Nephron (organoid): ENCODE measurements around the gene PTN.

Experiments
- H3K27ac Mint-ChIP-seq, 3 experiments: 2 replicates each; pipeline ENCODE4 v1.8.0; 2020; ENCODE audit warnings: mixed read lengths in 3 of 3, mild to moderate bottlenecking in 2 of 3, moderate library complexity in 1 of 3
- H3K27me3 Mint-ChIP-seq: 2 replicates; pipeline ENCODE4 v1.8.0; 2021; ENCODE audit warnings: low read depth, mild to moderate bottlenecking, moderate library complexity, mixed read lengths
- H3K36me3 Mint-ChIP-seq: 2 replicates; pipeline ENCODE4 v1.8.0; 2020; ENCODE audit warnings: low read depth, mixed read lengths
- H3K4me1 Mint-ChIP-seq: 2 replicates; pipeline ENCODE4 v1.8.0; 2020; ENCODE audit warnings: mixed read lengths
- H3K4me3 Mint-ChIP-seq, 3 experiments: 2 replicates each; pipeline ENCODE4 v1.8.0; 2020; ENCODE audit warnings: mild to moderate bottlenecking in 3 of 3, mixed read lengths in 3 of 3, moderate library complexity in 2 of 3
- H3K9me3 Mint-ChIP-seq: 2 replicates; pipeline ENCODE4 v1.8.0; 2020; ENCODE audit warnings: mixed read lengths
- CTCF ChIP-seq, 3 experiments: fragments of 200-600 bp; sonication (generic); IDR thresholded peaks; one replicate each; pipeline ENCODE4 v1.5.0; 2021; ENCODE audit warnings: antibody characterized with exemption in 3 of 3; ENCODE audit not compliant: unreplicated experiment in 3 of 3

Gene PTN

GRCh38 chr7:137351941-137352340, 8.4 kb upstream of the PTN start:
- no peak for TF ChIP-seq CTCF (IDR thresholded peaks at IDR 0.05; ENCODE audit: unreplicated experiment in 3 of 3)
- no peaks in the 10 kb centered on the region for H3K27me3 Mint-ChIP-seq
- peaks cover 10% of the 10 kb centered on the region for H3K9me3 Mint-ChIP-seq
- H3K4me1 Mint-ChIP-seq, result peaks cover 29% of the 10 kb centered on the region
- no peaks in the 10 kb centered on the region for H3K36me3 Mint-ChIP-seq
- no peak overlapping the region for H3K4me3 Mint-ChIP-seq
- H3K27ac Mint-ChIP-seq, result peak overlapping the region in 1 of 3 experiments; percentile 3

- Mint-ChIP-seq H3K36me3 (no peaks in the 10 kb centered on the region), H3K9me3 (no peaks in the 10 kb centered on the region), H3K4me3 (no peak overlapping the region), H3K27ac (no peak overlapping the region), H3K4me1 (peaks cover 23% of the 10 kb centered on the region), H3K27me3 (peaks cover 22% of the 10 kb centered on the region)
- TF ChIP-seq CTCF (IDR thresholded peaks at IDR 0.05; ENCODE audit: unreplicated experiment in 3 of 3), result no peak
These were observed 2.4 kb upstream of the PTN start for GRCh38 chr7:137345799-137346449.

GRCh38 chr7:137342828-137343261, 688 bp downstream of the PTN start:
- Mint-ChIP-seq H3K4me1 (peaks cover 28% of the 10 kb centered on the region), H3K36me3 (peaks cover 11% of the 10 kb centered on the region), H3K9me3 (peaks cover 8% of the 10 kb centered on the region), H3K4me3 (peak overlapping the region; percentile 83 to 92 (median 92)), H3K27ac (peak overlapping the region; percentile 58 to 89 (median 70)), H3K27me3 (peaks cover 22% of the 10 kb centered on the region)
- TF ChIP-seq CTCF (IDR thresholded peaks at IDR 0.05; ENCODE audit: unreplicated experiment in 3 of 3), result no peak

GRCh38 chr7:137342265-137342664, 1.3 kb downstream of the PTN start:
- peaks cover 17% of the 10 kb centered on the region for H3K36me3 Mint-ChIP-seq
- H3K9me3 Mint-ChIP-seq, result peaks cover 13% of the 10 kb centered on the region
- peak overlapping the region; percentile 1 to 89 (median 70) for H3K27ac Mint-ChIP-seq
- H3K4me1 Mint-ChIP-seq, result peaks cover 28% of the 10 kb centered on the region
- H3K27me3 Mint-ChIP-seq, result peaks cover 22% of the 10 kb centered on the region
- H3K4me3 Mint-ChIP-seq, result peak overlapping the region; percentile 83 to 92 (median 92)
- TF ChIP-seq CTCF (IDR thresholded peaks at IDR 0.05; ENCODE audit: unreplicated experiment in 3 of 3), result no peak

- H3K4me3 Mint-ChIP-seq, result no peak overlapping the region
- no peak overlapping the region for H3K27ac Mint-ChIP-seq
- H3K36me3 Mint-ChIP-seq, result peaks cover 26% of the 10 kb centered on the region
- H3K4me1 Mint-ChIP-seq, result peaks cover 15% of the 10 kb centered on the region
- peaks cover under 1% of the 10 kb centered on the region for H3K27me3 Mint-ChIP-seq
- no peak for TF ChIP-seq CTCF (IDR thresholded peaks at IDR 0.05; ENCODE audit: unreplicated experiment in 3 of 3)
- peaks cover 22% of the 10 kb centered on the region for H3K9me3 Mint-ChIP-seq
These were observed 5.6 kb downstream of the PTN start for GRCh38 chr7:137337902-137338301.

GRCh38 chr7:137335814-137336213, 7.7 kb downstream of the PTN start:
- H3K27me3 Mint-ChIP-seq, result no peaks in the 10 kb centered on the region
- H3K36me3 Mint-ChIP-seq, result peaks cover 26% of the 10 kb centered on the region
- peaks cover 10% of the 10 kb centered on the region for H3K4me1 Mint-ChIP-seq
- peaks cover 25% of the 10 kb centered on the region for H3K9me3 Mint-ChIP-seq
- H3K27ac Mint-ChIP-seq, result no peak overlapping the region
- H3K4me3 Mint-ChIP-seq, result no peak overlapping the region
- TF ChIP-seq CTCF (IDR thresholded peaks at IDR 0.05; ENCODE audit: unreplicated experiment in 3 of 3), result no peak
